ENCODE measurements around the gene RUVBL2.
A peak's percentile ranks its signal among the peaks of the same experiment; 100 is the strongest.
"Not testable (repeated sequence)": the region's sequence is repeated elsewhere in the genome, so short reads cannot be mapped to it uniquely, and the experiment has no call there.

RUVBL2 gene

GRCh38 chr19:49018388-49019241, 24.9 kb downstream of the RUVBL2 start:
- DNase-seq, result peak in 1 of 2 experiments; percentile 27

GRCh38 chr19:49019242-49019932, 25.7 kb downstream of the RUVBL2 start:
- DNase-seq, result peak; percentile 68 to 74

GRCh38 chr19:49020342-49020741, 26.7 kb downstream of the RUVBL2 start:
- no peak for DNase-seq

- DNase-seq, result peak in 1 of 2 experiments; percentile 27
Observed at GRCh38 chr19:49020931-49021895, 27.5 kb downstream of the RUVBL2 start.

GRCh38 chr19:49022116-49022515, 28.4 kb downstream of the RUVBL2 start:
- no peak for DNase-seq

GRCh38 chr19:49024233-49024632, 30.5 kb downstream of the RUVBL2 start, which contains the start of gene CGB3:
Gene CGB3 (minus strand): TSS chr19:49024333. CDS start chr19:49023971, 362 bp downstream.
- not testable (repeated sequence) for DNase-seq

- not testable (repeated sequence) for DNase-seq
Observed at GRCh38 chr19:49025088-49025487, 31.4 kb downstream of the RUVBL2 start.

- not testable (repeated sequence) for DNase-seq
Observed at GRCh38 chr19:49025599-49025998, 31.9 kb downstream of the RUVBL2 start.

GRCh38 chr19:49028686-49029085, 35.0 kb downstream of the RUVBL2 start:
- DNase-seq, result not testable (repeated sequence)

GRCh38 chr19:49029749-49030148, 36.1 kb downstream of the RUVBL2 start:
- DNase-seq, result not testable (repeated sequence)

- not testable (repeated sequence) for DNase-seq
Observed at GRCh38 chr19:49030323-49030722, 36.6 kb downstream of the RUVBL2 start.

- peak; percentile 78 to 81 for DNase-seq
Observed at GRCh38 chr19:49031642-49032301, 38.1 kb downstream of the RUVBL2 start, which contains the start of gene CGB2. Gene CGB2 (plus strand): TSS chr19:49031890. CDS start chr19:49032096, 206 bp downstream.

- DNase-seq, result peak; percentile 62 to 71
Observed at GRCh38 chr19:49036815-49037214, 43.1 kb downstream of the RUVBL2 start, which contains the start of gene CGB1. Gene CGB1 (minus strand): TSS chr19:49036895. CDS start chr19:49036711, 184 bp downstream.

- DNase-seq, result not testable (repeated sequence)
Observed at GRCh38 chr19:49038111-49038510, 44.4 kb downstream of the RUVBL2 start.

GRCh38 chr19:49038557-49039276, 45.0 kb downstream of the RUVBL2 start:
- not testable (repeated sequence) for DNase-seq

- DNase-seq, result not testable (repeated sequence)
Observed at GRCh38 chr19:49039736-49040135, 46.0 kb downstream of the RUVBL2 start.

- no peak for DNase-seq
Observed at GRCh38 chr19:49042177-49042576, 48.5 kb downstream of the RUVBL2 start.

- not testable (repeated sequence) for DNase-seq
Observed at GRCh38 chr19:49042666-49043065, 49.0 kb downstream of the RUVBL2 start.

- not testable (repeated sequence) for DNase-seq
Observed at GRCh38 chr19:49043548-49043947, 49.9 kb downstream of the RUVBL2 start, which contains the start of gene CGB5. Gene CGB5 (plus strand): TSS chr19:49043848. CDS start chr19:49044210, 362 bp downstream.

- not testable (repeated sequence) for DNase-seq
Observed at GRCh38 chr19:49049011-49049410, 55.3 kb downstream of the RUVBL2 start, which contains the start of gene CGB8. Gene CGB8 (minus strand): TSS chr19:49049111. CDS start chr19:49048739, 372 bp downstream.

- DNase-seq, result not testable (repeated sequence)
Observed at GRCh38 chr19:49049834-49050233, 56.1 kb downstream of the RUVBL2 start.

Data from activated CD4-positive, alpha-beta T cell treated with anti-CD3 and anti-CD28 coated beads, Interleukin-2, amount 50 U/mL, for 48 hours (primary cell).